Spleen (tissue), 7 donors: Measurements from ENCODE around the gene GDF15.

Experiments used
- CTCF ChIP-seq, 11 experiments: fragments of 200-600 bp in 7 of 11; fragments of 450-650 bp in 4 of 11; sonication (generic) in 4 of 11; IDR thresholded peaks in 8 of 11; conservative IDR thresholded peaks in 3 of 11; 1 replicate in 7 of 11; 2 replicates in 4 of 11; pipeline versions ENCODE4 v1.4.0 to v1.8.0; 2016 to 2021; ENCODE audit warnings: antibody characterized with exemption in 11 of 11, inconsistent platforms in 4 of 11, mild to moderate bottlenecking in 1 of 11
- POLR2AphosphoS5 ChIP-seq, 3 donors: sonication (generic); formaldehyde crosslinking; IDR thresholded peaks; one replicate each; pipeline ENCODE4 v1.5.1; 2017; ENCODE audit warnings: antibody characterized with exemption in 3 of 3
- donor health status: DM: no; HTN: no; CAD: no; lungs with moderate emphysema.
- donor health status: DM: no; HTN: no; CAD: no.
- donor health status: DM: no; HTN: no; CAD: no.

- no peak for TF ChIP-seq CTCF (IDR thresholded peaks at IDR 0.05 in 8 of 11, conservative IDR thresholded peaks at IDR 0.05 in 3 of 11)
- TF ChIP-seq POLR2AphosphoS5 (IDR thresholded peaks at IDR 0.05): no peak
Measured at GRCh38 chr19:18385359-18385674, 641 bp upstream of the GDF15 start.
